Stimulated activated CD8-positive, alpha-beta memory T cell treated with anti-CD3 and anti-CD28 coated beads, Interleukin-7, amount 100 ng/mL, for 48 hours (primary cell): ENCODE data around the gene CMKLR1.

ENCODE experiments used
- DNase-seq, 2 donors: peaks; one replicate each; pipeline ENCODE4 v3.0.0-alpha.2; 2020; ENCODE audit warnings: low read depth in 1 of 2; ENCODE audit errors: extremely low read depth in 1 of 2

CMKLR1 gene

DNA sequence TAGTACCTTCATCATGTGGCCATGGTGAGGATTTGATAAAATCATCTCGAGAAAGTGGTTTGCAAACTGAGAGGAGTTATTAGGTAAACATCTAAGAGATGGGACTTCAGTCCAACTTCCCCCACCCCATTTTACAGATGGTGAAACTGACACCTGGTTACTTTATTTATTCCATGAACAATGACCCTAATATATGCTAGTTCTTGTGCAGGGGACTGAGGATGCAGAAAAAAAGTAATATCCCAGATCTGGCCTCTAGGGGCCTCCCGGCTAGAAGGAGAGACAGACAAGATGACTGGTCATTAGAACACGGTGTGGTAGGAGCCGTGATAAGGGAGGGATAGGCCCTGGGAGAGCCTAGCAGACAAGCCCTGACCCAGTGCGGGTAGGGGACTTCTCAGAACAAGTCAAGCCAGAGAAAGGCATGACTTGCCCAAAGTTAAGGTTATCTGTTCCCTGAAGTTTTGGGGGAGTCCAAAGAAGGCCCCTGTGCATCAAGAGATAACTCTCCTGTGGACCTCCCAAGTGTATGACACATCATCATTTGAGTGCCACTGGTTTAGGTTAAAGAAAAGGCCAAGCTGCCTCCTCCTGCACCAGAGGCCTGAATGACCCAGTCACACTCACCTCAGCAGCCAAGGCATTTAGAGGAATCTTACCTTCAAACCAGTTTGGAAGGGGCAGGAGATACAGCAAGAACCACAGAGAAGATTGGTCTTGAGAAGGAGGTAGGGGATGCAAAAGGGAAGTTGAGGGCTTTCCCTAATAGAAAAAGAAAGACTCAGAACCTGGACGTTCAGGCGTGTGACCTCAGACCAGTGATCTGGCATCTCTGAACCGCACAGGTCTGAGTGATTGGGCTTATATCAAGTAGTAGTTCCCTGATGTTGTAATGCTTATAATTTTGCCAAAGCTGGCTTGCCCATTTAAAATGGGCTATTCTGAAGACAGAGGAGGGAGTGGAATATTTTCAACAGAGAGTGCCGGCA lies 1.6 kb downstream of the CMKLR1 start:
- no peak for DNase-seq

GRCh38 chr12:108335349-108336119 lies 3.6 kb downstream of the CMKLR1 start:
- DNase-seq = no peak

- no peak for DNase-seq
These were observed 5.0 kb downstream of the CMKLR1 start for GRCh38 chr12:108333898-108334699.

GRCh38 chr12:108332791-108333382 lies 6.2 kb downstream of the CMKLR1 start:
- no peak for DNase-seq

GRCh38 chr12:108328420-108328819 lies 10.7 kb downstream of the CMKLR1 start:
- no peak for DNase-seq

DNA sequence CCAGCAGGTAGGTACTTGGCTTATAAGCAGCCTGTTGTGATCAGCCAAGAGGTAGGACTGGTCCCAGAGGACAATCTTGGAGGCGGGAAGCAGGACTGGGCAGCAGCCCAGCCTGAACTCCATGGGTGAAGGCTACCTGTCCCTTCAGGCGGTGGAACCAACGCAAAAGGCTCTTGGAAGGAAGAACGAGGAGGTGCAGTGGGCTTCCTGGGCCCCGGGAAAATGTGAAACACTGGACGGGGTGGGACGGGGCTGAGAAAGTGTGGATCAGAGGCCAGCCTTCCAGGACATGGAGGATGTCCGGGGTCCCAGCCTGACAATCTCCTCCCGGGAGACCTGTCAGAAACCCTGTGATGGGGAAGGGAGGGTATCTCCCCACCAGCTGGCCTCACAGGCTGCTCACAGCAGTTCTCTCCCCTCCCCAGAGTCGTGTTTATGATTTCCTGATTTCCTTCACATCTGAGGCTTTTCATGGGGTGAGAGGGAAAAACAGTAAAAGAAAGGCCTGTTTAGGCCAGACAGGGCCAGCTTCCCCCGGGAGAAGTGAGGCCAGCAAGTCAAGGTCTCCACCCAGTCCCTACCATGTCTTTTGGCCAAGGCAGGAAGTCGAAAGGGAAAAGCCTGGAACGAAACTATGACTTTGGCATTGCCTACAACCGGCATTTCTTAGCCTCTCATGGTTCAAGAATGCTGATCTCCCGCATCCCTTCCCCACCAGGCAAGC lies 11.3 kb downstream of the CMKLR1 start:
- DNase-seq = no peak

- DNase-seq = no peak
These were observed 12.8 kb downstream of the CMKLR1 start for GRCh38 chr12:108326254-108326750.

GRCh38 chr12:108325549-108325948 lies 13.6 kb downstream of the CMKLR1 start:
- DNase-seq = no peak

DNA sequence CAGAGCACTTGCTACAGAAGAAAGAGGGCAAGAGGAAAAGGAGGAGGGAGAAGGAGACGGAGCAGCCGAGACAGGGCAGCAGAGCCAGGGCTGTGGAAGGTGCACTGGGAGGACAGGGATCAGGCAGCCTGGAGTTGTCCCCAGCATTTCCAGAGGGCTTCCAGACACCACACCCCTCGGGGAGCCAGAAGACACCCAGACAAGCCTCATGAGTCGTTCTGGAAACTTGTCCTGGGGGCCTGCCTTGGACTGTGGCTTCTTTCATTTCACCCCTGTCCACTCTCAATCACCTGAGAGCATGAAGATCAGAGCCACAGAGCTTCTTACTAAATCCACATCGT lies 14.1 kb downstream of the CMKLR1 start:
- no peak for DNase-seq

DNA sequence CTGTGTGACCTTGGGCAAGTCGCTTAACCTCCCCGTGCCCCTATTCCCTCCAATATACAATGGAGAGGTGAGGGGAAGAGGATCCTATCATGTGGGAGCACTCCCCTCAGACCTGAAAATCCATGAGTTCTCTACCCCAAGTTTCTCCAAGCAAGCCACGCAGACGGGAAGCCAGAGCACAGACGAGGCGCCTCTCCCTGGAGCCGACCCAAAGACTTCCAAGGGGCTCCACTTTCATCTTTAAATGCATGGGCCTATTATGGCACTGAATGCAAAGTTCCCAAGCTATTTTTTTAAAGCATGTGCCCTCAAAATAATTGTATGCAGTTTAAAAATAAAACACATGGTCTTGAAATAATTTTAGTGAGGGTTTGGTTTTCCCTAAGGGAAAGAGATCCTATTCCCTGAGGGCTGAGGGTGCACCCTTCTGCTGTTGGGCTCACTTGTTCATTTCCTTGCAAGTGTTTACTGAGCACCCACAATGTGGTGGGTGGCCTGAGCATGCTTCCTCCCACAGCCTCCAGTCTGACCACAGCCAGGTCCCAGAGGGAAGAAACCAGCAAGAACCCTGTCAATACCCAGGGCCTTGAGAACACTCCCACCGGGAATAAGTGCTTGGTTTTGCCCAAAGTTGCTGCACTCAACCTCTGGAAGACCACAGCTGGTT lies 14.6 kb downstream of the CMKLR1 start:
- no peak for DNase-seq

GRCh38 chr12:108323581-108323980 lies 15.5 kb downstream of the CMKLR1 start:
- no peak for DNase-seq

GRCh38 chr12:108322998-108323397 lies 16.1 kb downstream of the CMKLR1 start:
- DNase-seq = no peak

DNA sequence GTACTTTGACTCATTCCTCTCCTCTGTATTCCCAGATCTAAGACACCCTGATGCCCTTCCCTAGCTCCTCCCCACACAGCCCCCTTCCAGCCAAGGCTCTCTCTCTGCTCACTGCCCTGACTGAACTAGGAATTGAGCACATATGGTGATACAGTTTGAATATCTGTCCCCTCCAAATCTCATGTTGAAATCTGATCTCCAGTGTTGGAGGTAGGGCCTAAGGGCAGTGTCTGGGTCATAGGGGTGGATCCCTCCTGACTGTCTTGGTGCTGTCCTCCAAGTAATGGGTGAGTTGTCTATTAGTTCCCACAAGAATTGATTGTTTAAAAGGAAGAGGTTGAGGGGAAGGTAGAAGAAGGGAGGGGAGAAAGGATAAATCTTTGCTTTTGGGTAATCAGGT lies 17.4 kb downstream of the CMKLR1 start:
- DNase-seq = no peak

GRCh38 chr12:108320507-108321293 lies 18.4 kb downstream of the CMKLR1 start:
- DNase-seq = no peak

GRCh38 chr12:108319277-108320234 lies 19.6 kb downstream of the CMKLR1 start:
- DNase-seq = no peak

- no peak for DNase-seq
These were observed 20.4 kb downstream of the CMKLR1 start for GRCh38 chr12:108318472-108319275.
